T1000 (cell line): ENCODE results near the gene GPATCH3.
"Not testable (repeated sequence)": the region's sequence is repeated elsewhere in the genome, so short reads cannot be mapped to it uniquely, and the experiment has no call there.

ENCODE experiments used
- DNase-seq: peaks from one replicate; lab custom pipeline; 2025; ENCODE audit warnings: mixed read lengths; lab: John Stamatoyannopoulos, UW

GPATCH3 gene, protein sequence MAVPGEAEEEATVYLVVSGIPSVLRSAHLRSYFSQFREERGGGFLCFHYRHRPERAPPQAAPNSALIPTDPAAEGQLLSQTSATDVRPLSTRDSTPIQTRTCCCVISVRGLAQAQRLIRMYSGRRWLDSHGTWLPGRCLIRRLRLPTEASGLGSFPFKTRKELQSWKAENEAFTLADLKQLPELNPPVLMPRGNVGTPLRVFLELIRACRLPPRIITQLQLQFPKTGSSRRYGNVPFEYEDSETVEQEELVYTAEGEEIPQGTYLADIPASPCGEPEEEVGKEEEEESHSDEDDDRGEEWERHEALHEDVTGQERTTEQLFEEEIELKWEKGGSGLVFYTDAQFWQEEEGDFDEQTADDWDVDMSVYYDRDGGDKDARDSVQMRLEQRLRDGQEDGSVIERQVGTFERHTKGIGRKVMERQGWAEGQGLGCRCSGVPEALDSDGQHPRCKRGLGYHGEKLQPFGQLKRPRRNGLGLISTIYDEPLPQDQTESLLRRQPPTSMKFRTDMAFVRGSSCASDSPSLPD

DNA sequence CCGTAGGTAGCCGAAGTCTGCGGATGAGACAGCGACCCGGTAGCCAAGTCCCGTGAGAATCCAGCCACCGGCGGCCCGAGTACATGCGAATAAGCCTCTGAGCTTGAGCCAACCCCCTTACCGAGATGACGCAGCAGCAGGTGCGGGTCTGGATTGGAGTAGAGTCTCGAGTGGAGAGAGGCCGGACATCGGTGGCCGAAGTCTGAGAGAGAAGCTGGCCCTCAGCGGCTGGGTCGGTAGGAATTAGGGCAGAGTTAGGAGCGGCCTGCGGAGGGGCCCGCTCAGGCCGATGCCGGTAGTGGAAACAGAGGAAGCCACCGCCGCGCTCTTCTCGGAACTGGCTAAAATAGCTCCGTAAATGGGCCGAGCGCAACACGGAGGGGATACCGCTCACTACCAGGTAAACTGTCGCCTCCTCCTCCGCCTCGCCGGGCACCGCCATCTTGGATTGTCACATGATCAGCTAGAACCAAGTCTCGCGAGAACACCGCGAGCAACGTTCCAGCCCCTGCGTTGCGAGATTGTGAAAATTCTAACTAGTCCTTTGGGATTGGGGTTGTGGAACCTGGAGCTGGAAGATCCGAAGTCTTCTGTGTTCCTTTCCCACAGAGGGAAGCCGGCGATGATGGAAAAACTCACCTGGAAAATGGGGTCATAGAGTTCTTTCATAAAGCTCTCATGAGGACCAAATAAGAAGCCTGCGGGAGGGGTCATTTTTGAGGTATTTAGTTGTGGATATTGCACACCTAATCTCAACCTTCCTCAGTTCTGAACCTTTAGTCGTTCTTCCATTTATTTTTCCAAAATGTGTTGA is at the start of gene GPATCH3:
Gene GPATCH3 (minus strand): TSS at position 467 of the 814 bp plus-strand sequence. CDS start 25 bp downstream, at position 442.
- DNase-seq = peak; percentile 89

DNA sequence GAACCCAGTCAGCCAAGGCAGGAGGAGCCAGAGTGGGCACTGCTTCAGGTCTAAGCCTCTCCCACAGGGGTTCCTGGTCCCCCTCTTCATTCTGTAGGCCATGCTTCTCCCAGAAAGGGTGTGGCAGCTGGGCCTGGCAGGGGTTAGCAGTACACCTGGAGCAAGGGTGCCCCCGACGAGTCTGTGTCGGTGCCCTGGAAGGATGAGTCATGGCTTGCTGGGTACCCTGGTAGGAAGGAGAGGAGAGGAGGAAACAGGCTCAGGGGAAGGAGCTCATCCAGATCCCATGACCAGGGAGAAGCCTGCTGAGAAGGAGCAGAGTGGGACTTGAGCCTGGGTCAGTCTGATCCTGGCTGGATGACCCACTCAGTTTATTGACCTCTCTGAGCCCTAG is 49.7 kb upstream of the GPATCH3 start:
- no peak for DNase-seq

DNA sequence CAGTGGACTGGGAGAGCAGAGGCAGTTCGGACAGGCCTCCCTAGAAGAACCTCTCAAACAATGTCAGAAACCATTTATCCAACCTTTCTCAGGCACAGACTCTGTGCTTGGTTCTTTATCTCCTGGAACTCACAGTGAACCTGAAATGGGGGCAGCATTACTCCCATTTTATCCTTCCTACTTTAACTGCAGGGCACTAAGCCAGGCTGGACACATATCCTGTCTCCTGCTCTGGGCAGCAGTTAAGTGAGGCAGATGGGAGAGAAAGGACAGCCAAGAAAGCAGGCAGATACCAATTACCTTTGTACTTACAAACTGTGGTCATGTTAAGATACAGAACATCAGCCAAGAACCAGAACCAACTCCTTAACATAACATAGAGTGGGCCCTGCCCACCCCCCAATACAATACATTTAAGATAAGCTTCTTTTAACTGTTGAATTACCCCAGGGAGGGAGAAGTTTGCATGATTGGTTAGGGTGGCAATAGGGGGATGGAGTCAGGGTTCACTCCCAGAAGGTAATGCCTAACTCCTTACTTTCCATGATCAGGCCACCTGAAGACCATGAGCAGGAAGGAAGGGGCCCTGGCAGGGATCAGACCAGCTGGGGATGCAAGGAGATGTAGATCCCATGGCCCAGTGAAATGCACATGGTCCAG is 49.1 kb upstream of the GPATCH3 start:
- DNase-seq = no peak

DNA sequence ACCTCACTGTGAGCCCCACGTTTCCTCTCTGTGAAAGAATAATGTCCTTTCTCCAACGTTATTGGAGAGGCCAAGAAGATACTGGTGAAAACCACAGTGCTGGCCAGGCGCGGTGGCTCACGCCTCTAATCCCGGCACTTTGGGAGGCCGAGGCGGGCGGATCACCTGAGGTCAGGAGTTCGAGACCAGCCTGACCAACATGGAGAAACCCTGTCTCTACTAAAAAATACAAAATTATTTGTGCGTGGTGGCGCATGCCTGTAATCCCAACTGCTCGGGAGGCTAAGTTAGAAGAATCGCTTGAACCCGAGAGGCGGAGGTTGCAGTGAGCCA is 48.4 kb upstream of the GPATCH3 start:
- DNase-seq = not testable (repeated sequence)

DNA sequence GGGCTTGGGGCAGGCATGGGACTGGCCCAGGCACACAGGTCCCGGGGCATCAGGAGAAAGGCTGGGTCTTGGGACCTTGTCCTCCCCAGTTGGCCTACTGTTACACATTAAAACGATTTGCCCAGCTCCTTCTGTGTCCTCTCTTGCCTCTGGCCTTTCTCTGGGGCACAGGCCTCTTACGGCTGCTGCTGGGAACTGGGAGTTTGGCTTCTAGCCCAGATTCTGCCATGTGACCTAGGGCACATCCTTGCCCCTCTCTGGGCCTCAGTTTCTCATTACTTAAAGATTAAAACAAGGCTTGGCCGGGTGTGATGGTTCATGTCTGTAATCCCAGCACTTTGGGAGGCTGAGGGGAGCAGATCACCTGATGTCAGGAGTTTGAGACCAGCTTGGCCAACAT is 46.0 kb upstream of the GPATCH3 start:
- no peak for DNase-seq

DNA sequence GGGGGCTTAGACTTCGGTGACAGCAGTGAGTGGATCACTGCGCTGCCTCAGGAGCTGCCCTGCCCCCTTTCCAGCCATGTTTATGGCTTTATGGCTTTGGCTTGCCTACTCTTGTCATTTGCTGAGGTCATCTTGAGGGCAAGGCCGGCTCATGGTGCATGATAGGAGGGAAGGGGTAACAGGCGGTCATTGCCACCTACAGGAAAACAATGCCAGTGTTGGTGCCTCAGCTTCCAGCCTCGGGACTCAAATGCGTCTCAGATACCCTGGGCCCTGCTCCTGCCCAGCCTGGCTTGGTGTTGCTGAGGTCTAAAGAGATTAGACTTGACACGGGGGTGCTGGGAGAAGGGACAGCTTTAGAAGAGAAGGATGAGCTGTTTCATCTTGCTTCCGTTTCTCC is 45.5 kb upstream of the GPATCH3 start:
- no peak for DNase-seq

DNA sequence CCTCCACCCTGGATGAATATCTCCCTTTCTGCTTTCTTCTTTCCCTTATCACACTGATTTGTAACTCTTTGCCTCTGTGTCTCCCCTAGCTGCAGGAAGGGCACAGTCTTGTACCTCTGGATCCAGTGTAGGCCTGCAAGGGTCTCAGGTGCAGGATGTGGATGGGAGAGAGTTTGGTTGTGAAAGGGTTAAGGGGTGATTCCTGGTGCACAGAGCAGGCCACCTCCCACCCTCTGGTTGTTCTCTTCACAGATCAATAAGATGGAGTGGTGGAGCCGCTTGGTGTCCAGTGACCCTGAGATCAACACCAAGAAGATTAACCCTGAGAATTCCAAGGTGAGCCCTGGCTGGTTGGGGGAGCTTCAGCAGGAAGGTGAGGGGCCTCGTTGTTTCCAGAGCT is 44.9 kb upstream of the GPATCH3 start:
- no peak for DNase-seq

DNA sequence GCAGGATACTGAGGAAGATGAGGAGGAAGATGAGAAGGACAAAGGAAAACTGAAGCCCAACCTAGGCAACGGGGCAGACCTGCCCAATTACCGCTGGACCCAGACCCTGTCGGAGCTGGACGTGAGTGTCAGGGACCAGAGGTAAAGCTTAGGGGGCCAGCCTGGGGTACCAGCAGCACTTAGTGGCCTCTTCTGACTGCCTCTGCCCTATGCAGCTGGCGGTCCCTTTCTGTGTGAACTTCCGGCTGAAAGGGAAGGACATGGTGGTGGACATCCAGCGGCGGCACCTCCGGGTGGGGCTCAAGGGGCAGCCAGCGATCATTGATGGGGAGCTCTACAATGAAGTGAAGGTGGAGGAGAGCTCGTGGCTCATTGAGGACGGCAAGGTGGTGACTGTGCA is 42.4 kb upstream of the GPATCH3 start:
- no peak for DNase-seq

DNA sequence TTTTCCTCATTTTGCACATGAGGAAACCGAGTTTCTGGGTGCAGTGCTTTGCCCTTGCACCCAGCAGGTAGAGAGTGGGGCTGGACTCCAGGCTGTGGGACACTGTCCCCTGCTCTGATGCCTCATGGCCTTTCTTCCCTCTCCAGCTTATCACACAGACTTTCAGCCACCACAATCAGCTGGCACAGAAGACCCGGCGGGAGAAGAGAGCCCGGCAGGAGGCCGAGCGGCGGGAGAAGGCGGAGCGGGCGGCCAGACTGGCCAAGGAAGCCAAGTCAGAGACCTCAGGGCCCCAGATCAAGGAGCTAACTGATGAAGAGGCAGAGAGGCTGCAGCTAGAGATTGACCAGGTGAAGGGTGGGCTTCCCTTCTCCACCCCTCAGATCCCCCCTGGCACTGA is 41.0 kb upstream of the GPATCH3 start:
- no peak for DNase-seq

DNA sequence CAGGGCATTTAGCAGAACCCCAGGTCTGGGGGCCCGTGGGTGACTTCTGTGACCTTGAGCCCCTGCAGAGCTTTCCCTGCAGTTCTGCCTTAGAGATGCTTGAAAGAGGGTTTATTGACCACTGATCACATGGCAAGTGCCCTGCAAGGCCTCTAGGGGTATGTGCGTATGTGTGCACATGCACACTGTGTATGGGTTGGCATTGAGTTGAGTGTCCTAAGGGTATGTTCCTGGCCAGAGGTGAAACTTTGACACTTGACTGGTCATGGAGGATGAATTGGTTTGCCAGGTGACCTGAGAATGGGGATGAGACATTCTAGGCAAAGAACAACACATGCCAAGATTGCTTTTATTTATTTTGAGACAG is 38.4 kb upstream of the GPATCH3 start:
- no peak for DNase-seq

DNA sequence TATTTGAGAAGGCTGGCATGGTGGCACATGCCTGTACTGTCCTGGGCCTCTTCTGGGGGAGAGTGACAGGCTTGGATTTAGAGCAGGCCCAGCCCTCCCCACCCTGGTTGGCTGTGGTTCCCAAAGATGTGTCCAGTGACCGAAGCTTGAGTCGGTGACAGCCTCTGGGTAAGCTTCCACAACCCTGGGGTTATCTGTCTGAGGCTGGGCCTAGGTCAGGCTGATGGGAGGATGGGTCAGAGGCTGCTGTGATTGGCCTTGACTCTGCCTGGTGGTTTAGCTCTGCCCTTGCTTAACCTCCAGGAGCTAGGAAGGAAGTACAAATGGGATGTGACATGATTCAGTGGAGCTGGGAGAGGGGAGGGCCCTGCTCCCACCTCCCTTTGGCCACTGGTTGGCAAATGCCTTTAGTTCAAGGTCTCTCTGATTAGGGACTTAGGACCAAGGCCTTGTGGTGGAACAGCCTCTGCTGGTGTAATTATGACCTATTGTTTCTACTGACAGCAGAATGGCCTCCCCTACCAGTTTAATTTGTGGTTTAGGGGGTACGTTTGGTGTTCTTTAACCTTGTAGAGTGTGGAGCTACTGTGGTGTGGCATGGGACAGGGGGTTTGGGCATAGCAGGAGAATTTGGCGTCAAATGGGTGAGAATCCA is 37.9 kb upstream of the GPATCH3 start:
- no peak for DNase-seq

DNA sequence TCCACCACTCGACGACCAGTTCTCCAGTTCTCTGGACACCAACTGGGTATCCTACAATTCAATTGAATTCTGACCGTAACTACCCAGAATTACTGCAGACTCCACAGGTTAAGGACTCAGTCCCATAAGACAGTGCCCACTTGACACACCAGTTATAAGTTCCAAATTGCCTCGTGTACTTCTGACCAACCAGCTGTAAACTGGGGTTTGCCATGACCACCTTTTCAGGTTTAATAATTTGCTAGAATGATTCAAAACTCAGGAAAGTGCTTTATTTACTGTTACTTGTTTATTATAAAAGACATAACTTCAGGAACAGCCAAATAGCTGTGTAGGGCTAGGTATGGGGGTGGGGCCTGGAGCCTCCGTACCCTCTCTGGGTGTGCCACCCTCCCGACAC is 36.6 kb upstream of the GPATCH3 start:
- no peak for DNase-seq

DNA sequence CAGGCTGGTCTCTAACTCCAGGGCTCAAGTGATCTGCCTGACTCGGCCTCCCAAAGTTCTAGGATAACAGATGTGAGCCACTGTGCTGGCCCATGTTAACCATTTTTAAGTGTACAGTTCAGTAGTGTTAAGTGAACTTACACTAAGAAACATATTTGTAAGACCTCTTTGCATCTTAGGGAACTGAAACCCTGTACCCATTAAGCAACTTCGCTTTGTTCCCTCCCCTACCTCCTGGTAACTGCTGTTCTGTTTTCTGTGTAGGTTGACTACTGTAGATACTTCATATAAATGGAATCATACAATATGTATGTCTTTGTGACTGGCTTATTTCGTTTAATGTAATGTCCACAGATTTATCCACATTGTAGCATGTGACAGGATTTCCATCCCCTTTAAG is 32.3 kb upstream of the GPATCH3 start:
- DNase-seq = no peak

DNA sequence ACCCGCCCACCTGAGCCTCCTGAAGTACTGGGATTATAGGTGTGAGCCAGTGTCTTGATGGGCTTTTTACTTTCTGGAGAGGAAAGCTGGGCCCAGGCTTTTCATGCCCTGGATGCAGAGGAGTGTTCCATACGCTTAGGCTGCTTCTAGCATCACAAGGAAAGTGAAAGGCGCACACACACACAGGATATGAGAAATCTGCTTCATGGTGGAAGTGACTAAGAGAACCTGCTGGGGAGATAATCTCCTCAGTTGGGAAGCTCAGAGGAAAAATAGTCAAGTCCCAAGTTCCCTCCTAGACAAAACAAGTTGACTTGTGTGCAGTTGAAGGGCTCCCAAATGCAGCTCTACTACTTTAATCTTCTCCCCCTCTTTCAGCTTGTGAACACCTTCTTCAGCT is 23.4 kb upstream of the GPATCH3 start:
- DNase-seq = no peak

DNA sequence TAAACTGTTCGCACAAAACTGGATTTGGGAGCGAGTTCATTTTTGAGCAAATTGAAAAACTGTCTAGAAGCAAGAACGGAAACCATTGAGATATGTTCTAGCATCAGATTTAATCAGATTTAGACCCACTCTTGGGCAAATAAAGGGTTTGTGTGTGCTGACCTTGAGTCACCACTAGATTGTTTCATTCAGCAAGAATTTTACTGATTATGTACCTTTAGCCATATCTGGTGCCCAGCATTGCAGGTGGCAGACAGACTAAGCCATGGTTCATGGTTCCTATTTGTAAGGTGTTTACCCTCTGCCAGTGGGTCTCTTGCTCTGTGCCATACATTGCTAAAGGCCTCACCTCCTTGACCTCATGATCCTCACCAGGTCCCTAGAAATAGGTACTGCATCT is 22.6 kb upstream of the GPATCH3 start:
- no peak for DNase-seq

DNA sequence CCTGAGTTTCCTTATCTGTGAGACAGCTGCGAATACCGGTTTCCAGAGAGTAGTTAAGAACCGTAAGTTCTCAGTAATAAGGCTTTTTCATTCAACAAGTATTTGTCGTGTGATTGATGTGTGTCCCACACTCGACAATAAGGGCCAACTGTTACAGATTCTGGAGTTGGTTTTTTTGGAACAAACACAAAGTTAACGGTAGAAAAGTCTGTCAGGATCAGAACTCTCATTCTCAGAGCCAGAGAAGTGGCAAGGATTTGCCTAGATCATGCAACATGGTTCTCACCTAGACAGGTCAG is 22.1 kb upstream of the GPATCH3 start:
- no peak for DNase-seq

DNA sequence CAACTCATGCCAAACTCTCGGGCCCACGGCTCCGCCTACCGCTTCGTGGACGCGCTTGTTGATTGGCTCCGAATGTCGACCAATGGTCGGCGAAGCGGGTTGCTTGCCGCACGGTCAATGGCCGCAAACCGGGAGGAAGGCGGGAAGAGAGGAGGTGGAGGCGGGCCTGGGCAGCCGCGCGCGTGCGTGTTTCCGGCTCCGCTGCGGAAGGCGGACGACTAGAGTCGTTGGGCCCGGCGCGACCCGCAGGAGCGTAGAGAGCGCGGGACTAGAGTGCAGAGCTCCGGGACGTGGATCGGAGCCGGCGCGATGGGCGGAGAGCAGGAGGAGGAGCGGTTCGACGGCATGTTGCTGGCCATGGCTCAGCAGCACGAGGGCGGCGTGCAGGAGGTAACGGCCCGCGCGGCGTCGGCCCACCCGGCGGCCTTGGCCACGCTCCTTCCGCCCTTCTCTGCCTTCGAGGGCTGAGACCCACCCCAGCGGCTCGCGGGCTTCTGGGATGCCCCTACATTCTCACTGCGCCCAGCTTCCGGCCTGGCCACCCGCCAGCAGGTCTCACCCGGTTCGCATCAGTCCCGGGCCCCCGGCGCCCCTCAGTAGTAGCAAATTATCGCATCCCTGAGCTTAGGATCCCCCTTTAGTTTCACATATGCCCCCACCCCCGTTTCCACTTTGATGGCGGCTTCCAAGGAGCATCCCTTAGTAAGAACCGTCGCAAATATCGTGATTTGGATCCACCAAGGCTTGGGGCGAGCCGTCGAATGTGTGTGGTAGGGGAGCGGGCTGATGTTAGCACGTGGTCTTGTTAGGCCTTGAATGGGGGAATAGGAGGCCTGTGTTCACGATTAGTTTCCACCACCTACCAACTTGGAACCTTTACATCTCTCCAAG is 21.5 kb upstream of the GPATCH3 start, which contains the start of gene NUDC:
Gene NUDC (plus strand): TSS at position 204 of the 891 bp plus-strand sequence. CDS start 106 bp downstream, at position 310.
- peak; percentile 96 for DNase-seq

DNA sequence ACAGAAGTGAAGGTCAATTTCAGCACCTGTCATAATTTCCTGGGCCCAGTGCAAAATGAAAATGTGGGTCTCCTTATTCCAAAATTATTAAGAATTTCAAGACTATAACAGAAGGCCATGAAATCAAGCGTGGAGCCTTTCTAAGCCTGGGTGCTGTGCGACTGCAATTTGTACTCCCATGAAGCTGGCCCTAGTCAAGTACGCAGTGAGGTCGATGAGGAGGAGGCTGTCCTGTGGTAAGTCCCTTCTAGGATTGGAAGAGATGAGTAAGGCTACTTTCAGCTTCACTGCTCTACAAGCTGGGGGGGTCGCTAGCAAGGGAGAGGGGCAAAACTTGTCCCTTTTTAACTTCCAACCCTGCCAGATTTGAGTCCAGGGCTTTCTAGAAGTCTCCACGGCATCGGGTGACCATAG is 20.9 kb upstream of the GPATCH3 start:
- DNase-seq = no peak

DNA sequence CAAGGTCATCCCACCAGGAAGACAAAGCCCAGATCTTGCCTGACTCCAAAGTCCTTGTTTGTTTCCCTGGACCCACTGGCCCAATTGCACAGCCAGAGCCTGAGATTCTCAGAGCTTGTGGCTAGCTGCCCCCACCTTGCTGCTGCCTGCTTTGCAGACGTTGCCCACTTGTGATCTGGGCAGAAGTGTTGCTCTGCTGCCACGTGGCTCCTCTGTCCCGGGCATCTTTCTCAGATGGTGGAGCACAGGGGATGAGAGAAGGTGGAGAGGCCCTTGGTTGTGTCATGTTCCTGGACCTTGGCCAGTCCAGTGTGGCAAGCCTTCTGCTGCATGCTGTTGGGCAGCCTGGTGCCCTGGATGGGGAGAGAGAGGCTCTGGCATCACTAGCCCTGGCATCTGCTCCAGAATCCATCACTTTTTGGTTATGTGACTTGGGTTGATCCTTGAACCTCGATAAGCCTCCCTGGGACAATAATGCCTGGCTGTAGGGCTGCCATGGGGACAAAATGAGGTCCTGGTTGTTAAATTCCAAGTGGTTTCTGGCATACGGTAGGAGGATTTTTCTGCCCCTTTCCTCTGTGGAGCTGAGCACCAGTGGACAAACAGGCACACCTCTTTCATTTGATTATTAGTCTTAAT is 15.1 kb upstream of the GPATCH3 start:
- no peak for DNase-seq

DNA sequence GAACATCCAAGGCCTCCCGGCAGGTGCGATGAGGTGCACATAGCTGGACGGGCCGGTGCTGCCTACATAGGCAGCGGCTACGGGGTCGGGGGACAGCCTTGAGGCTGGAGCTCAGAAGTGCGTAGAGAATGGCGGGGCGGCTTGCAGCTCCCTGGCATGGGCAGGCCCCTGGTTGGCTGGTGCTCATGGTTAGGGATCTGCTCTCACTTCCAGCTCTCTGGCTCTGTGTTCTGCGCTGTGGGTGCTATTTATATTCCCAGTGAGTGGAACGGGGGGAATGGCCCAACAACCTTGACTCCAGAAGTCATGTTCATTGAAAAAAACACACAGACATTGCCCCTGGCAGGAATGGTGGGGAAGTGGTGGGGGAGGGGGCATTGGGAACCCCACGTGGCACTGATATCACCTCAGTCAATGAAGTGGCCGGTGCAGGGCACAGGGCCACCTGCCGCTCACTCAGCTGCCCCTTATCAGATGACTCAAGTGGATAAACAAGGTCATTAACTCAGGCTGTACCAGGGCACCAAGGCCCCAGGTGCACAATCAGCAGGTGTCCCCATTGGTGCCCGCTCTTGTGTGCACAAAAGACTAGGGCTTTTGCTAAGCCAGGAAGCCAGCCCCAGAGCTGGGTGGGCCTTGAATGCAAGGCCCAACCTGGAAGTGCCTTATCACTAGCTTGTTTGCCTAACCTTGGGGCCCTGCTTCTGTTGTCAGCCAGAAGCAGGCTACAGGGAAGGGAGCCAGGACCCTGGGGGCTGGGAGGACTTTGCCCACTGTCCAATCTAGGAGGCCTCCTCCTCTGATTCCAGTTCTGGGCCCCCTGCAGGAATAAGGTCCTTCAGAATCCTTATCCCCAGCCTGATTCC is 13.7 kb upstream of the GPATCH3 start, which contains the start of gene NR0B2:
Gene NR0B2 (minus strand): TSS at position 222 of the 866 bp plus-strand sequence. CDS start 35 bp downstream, at position 187.
- no peak for DNase-seq
